ENCODE measurements around the gene RUVBL1.

RUVBL1 gene

GRCh38 chr3:128075522-128076482 is 47.8 kb downstream of the RUVBL1 start:
- TF ChIP-seq, protein P1, sequence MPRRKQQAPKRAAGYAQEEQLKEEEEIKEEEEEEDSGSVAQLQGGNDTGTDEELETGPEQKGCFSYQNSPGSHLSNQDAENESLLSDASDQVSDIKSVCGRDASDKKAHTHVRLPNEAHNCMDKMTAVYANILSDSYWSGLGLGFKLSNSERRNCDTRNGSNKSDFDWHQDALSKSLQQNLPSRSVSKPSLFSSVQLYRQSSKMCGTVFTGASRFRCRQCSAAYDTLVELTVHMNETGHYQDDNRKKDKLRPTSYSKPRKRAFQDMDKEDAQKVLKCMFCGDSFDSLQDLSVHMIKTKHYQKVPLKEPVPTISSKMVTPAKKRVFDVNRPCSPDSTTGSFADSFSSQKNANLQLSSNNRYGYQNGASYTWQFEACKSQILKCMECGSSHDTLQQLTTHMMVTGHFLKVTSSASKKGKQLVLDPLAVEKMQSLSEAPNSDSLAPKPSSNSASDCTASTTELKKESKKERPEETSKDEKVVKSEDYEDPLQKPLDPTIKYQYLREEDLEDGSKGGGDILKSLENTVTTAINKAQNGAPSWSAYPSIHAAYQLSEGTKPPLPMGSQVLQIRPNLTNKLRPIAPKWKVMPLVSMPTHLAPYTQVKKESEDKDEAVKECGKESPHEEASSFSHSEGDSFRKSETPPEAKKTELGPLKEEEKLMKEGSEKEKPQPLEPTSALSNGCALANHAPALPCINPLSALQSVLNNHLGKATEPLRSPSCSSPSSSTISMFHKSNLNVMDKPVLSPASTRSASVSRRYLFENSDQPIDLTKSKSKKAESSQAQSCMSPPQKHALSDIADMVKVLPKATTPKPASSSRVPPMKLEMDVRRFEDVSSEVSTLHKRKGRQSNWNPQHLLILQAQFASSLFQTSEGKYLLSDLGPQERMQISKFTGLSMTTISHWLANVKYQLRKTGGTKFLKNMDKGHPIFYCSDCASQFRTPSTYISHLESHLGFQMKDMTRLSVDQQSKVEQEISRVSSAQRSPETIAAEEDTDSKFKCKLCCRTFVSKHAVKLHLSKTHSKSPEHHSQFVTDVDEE (CRISPR knock-in tag; IDR thresholded peaks at IDR 0.05): no peak
- TF ChIP-seq PATZ1 (CRISPR knock-in tag; IDR thresholded peaks at IDR 0.05; ENCODE audit: borderline replicate concordance) (no peak), TOX (CRISPR knock-in tag; IDR thresholded peaks at IDR 0.05; ENCODE audit: borderline replicate concordance) (no peak), RARB (CRISPR knock-in tag; IDR thresholded peaks at IDR 0.05) (no peak), ZNF8 (CRISPR knock-in tag; IDR thresholded peaks at IDR 0.05) (no peak), CSDC2 (CRISPR knock-in tag; IDR thresholded peaks at IDR 0.05) (no peak), ESRRG (CRISPR knock-in tag; IDR thresholded peaks at IDR 0.05) (no peak), OSR1 (CRISPR knock-in tag; IDR thresholded peaks at IDR 0.05) (no peak), ISL1 (CRISPR knock-in tag; IDR thresholded peaks at IDR 0.05) (no peak), PPARA (CRISPR knock-in tag; IDR thresholded peaks at IDR 0.05; ENCODE audit: borderline replicate concordance) (no peak), ARNTL (CRISPR knock-in tag; IDR thresholded peaks at IDR 0.05; ENCODE audit: borderline replicate concordance, low read depth) (no peak)
- ATAC-seq: no peak

DNA sequence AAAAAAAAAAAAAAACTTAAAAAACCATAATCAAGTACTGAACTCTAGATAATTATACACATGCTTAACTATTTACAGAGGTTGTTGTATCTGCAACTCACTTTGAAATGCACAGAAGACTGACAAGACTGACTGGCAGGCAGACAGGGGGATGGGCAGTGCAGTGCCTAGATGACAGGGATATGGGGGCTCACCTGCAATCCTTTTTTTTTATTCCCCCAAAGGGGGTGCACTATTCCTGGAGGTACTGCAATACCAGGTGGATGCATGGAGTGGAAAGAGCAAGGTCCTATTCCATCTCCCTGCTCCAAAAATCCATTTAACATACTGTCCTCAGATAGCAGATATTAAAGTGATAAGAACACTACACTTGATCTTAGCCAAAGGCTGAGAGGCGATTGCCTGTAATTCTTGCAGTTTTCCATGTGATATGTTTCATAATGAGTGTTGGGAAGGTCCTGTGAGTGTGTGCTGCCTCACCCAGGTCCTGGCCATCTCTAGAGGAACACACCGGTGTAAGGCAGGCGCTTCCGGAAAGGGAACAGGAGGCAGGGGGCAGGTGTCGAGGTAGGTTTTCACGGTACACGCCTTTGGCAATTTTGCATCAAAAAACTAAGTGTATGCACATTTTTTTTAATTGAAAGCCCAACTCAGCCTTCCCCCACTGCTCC is 48.6 kb downstream of the RUVBL1 start:
- ATAC-seq: no peak
- no peak for TF ChIP-seq PPARA (CRISPR knock-in tag; IDR thresholded peaks at IDR 0.05; ENCODE audit: borderline replicate concordance)
- no peak for TF ChIP-seq ZC3H10 (CRISPR knock-in tag; IDR thresholded peaks at IDR 0.05)
- TF ChIP-seq CSDC2 (CRISPR knock-in tag; IDR thresholded peaks at IDR 0.05): no peak
- no peak for TF ChIP-seq SNAI2 (CRISPR knock-in tag; IDR thresholded peaks at IDR 0.05)
- TF ChIP-seq ZFP3 (CRISPR knock-in tag; IDR thresholded peaks at IDR 0.05): no peak
- TF ChIP-seq RARB (CRISPR knock-in tag; IDR thresholded peaks at IDR 0.05): no peak
- TF ChIP-seq ESRRG (CRISPR knock-in tag; IDR thresholded peaks at IDR 0.05): no peak
- TF ChIP-seq ZNF8 (CRISPR knock-in tag; IDR thresholded peaks at IDR 0.05): no peak
- no peak for TF ChIP-seq ZFP30 (CRISPR knock-in tag; IDR thresholded peaks at IDR 0.05)
- no peak for TF ChIP-seq BACH2 (CRISPR knock-in tag; IDR thresholded peaks at IDR 0.05; ENCODE audit: borderline replicate concordance)
- TF ChIP-seq ZNF565 (CRISPR knock-in tag; conservative IDR thresholded peaks at IDR 0.05; ENCODE audit: low read depth): no peak
- no peak for TF ChIP-seq ZNF70 (CRISPR knock-in tag; IDR thresholded peaks at IDR 0.05)
- TF ChIP-seq, protein P2, sequence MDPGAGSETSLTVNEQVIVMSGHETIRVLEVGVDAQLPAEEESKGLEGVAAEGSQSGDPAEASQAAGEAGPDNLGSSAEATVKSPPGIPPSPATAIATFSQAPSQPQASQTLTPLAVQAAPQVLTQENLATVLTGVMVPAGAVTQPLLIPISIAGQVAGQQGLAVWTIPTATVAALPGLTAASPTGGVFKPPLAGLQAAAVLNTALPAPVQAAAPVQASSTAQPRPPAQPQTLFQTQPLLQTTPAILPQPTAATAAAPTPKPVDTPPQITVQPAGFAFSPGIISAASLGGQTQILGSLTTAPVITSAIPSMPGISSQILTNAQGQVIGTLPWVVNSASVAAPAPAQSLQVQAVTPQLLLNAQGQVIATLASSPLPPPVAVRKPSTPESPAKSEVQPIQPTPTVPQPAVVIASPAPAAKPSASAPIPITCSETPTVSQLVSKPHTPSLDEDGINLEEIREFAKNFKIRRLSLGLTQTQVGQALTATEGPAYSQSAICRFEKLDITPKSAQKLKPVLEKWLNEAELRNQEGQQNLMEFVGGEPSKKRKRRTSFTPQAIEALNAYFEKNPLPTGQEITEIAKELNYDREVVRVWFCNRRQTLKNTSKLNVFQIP (CRISPR knock-in tag; IDR thresholded peaks at IDR 0.05; ENCODE audit: borderline replicate concordance, low read depth): no peak
- no peak for TF ChIP-seq TCF4 (CRISPR knock-in tag; IDR thresholded peaks at IDR 0.05; ENCODE audit: borderline replicate concordance)
- no peak for TF ChIP-seq TOX (CRISPR knock-in tag; IDR thresholded peaks at IDR 0.05; ENCODE audit: borderline replicate concordance)

GRCh38 chr3:128073807-128074206 is 49.8 kb downstream of the RUVBL1 start:
- no peak for ATAC-seq
- no peak for TF ChIP-seq ZNF8 (CRISPR knock-in tag; IDR thresholded peaks at IDR 0.05)
- no peak for TF ChIP-seq TOX (CRISPR knock-in tag; IDR thresholded peaks at IDR 0.05; ENCODE audit: borderline replicate concordance)
- TF ChIP-seq, protein P2 (CRISPR knock-in tag; IDR thresholded peaks at IDR 0.05; ENCODE audit: borderline replicate concordance, low read depth): no peak
- TF ChIP-seq OSR1 (CRISPR knock-in tag; IDR thresholded peaks at IDR 0.05): no peak
- TF ChIP-seq ZNF70 (CRISPR knock-in tag; IDR thresholded peaks at IDR 0.05): no peak
- no peak for TF ChIP-seq GLIS3 (CRISPR knock-in tag; IDR thresholded peaks at IDR 0.05)
- TF ChIP-seq TCF4 (CRISPR knock-in tag; IDR thresholded peaks at IDR 0.05; ENCODE audit: borderline replicate concordance): no peak
- no peak for TF ChIP-seq BACH2 (CRISPR knock-in tag; IDR thresholded peaks at IDR 0.05; ENCODE audit: borderline replicate concordance)
- TF ChIP-seq SNAI2 (CRISPR knock-in tag; IDR thresholded peaks at IDR 0.05): no peak
- TF ChIP-seq PPARA (CRISPR knock-in tag; IDR thresholded peaks at IDR 0.05; ENCODE audit: borderline replicate concordance): no peak
- TF ChIP-seq, protein P3, sequence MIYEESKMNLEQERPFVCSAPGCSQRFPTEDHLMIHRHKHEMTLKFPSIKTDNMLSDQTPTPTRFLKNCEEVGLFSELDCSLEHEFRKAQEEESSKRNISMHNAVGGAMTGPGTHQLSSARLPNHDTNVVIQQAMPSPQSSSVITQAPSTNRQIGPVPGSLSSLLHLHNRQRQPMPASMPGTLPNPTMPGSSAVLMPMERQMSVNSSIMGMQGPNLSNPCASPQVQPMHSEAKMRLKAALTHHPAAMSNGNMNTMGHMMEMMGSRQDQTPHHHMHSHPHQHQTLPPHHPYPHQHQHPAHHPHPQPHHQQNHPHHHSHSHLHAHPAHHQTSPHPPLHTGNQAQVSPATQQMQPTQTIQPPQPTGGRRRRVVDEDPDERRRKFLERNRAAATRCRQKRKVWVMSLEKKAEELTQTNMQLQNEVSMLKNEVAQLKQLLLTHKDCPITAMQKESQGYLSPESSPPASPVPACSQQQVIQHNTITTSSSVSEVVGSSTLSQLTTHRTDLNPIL (CRISPR knock-in tag; IDR thresholded peaks at IDR 0.05; ENCODE audit: low read depth): no peak
- TF ChIP-seq ZFP3 (CRISPR knock-in tag; IDR thresholded peaks at IDR 0.05): no peak; the same call in 1 of the 2 replicates
- no peak for TF ChIP-seq ARNTL (CRISPR knock-in tag; IDR thresholded peaks at IDR 0.05; ENCODE audit: borderline replicate concordance, low read depth)
- no peak for TF ChIP-seq ZFP30 (CRISPR knock-in tag; IDR thresholded peaks at IDR 0.05)
- TF ChIP-seq, protein P1 (CRISPR knock-in tag; IDR thresholded peaks at IDR 0.05): no peak

Measured in SK-N-SH treated with all-trans-retinoic acid at 6 μM for 48 hours (cell line).